ENCODE measurements around the gene SPATA13. TPM values are rescaled to one million over a fixed set of nuclear protein-coding genes. Genes with fewer than 3 reads are reported as not detected.

The SPATA13 gene
- total and polyA plus RNA-seq, 3 experiments from 2014 or later: 60.7 to 97.8 (median 65.1) TPM

DNA sequence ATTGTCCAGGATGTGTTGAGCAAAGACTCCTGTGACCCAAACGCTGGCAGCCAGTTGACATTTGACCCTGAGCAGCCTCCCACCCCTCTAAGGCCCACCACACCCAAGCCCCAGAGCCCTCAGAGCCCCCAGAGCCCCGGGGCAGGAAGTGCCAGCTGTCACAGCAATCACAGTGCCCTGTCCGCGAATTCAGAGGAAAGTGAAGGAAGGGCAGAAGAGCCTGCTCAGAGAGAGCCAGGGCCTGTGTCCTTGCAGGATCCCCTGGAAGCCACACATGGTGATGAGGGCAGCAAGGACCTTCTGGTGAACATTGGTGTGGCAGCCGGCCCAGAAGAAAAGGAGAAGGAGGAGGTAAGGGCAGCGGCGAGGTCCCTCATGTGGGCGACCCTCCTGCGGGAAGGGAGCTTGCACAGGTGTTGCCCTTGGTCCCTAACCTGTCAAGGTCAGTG lies 63.7 kb downstream of the SPATA13 start:
- Histone ChIP-seq H3K36me3 (ENCODE audit: insufficient read depth, low read length) (no peaks in the 10 kb centered on the region), H3K9me3 (ENCODE audit: low read length) (no peaks in the 10 kb centered on the region), H3K27ac (ENCODE audit: low read depth, low read length) (peak overlapping the region; percentile 4), H3K27me3 (ENCODE audit: insufficient read depth, low read length, poor library complexity, severe bottlenecking) (no peaks in the 10 kb centered on the region), H3K4me3 (ENCODE audit: low read length) (peak overlapping the region; percentile 39), H3K4me1 (ENCODE audit: insufficient read depth, low read length) (peaks cover 18% of the 10 kb centered on the region)
- peak overlapping the region; percentile 82 to 97 (median 93) for H3K4me3 Mint-ChIP-seq
- H3K9me3 Mint-ChIP-seq: no peaks in the 10 kb centered on the region
- ChIA-PET POLR2A (interaction anchor here (0.8 to 1.1 kb wide), 2 partner anchors 30 to 46 kb away, joined by 4 read pairs; no protein-coding TSS in a partner anchor), CTCF (interaction anchor here (1.0 to 1.7 kb wide), 7 partner anchors 9 to 302 kb away, joined by 3 to 4 read pairs (median 3); no protein-coding TSS in a partner anchor)
- peak overlapping the region; percentile 72 to 98 (median 91) for H3K27ac Mint-ChIP-seq
- peaks cover 31 to 54% (median 38%) of the 10 kb centered on the region in 3 donors for H3K4me1 Mint-ChIP-seq
- no peaks in the 10 kb centered on the region for H3K27me3 Mint-ChIP-seq
- peaks cover 0 to 2% (median 0%) of the 10 kb centered on the region in 3 donors for H3K36me3 Mint-ChIP-seq
- peak in 1 of 5 donors; percentile 28 for DNase-seq

- peak overlapping the region in 7 of 8 donors; percentile 15 to 98 (median 90) for H3K27ac Mint-ChIP-seq
- Histone ChIP-seq H3K36me3 (ENCODE audit: insufficient read depth, low read length) (no peaks in the 10 kb centered on the region), H3K4me1 (ENCODE audit: insufficient read depth, low read length) (peaks cover 25% of the 10 kb centered on the region), H3K27ac (ENCODE audit: low read depth, low read length) (no peak overlapping the region), H3K9me3 (ENCODE audit: low read length) (no peaks in the 10 kb centered on the region), H3K27me3 (ENCODE audit: insufficient read depth, low read length, poor library complexity, severe bottlenecking) (no peaks in the 10 kb centered on the region), H3K4me3 (ENCODE audit: low read length) (peak overlapping the region; percentile 12)
- H3K27me3 Mint-ChIP-seq: no peaks in the 10 kb centered on the region
- H3K36me3 Mint-ChIP-seq: peaks cover 0 to 2% (median 0%) of the 10 kb centered on the region in 3 donors
- ChIA-PET POLR2A (interaction anchor here (0.5 to 1.3 kb wide), 3 partner anchors 26 to 61 kb away, joined by 3 to 4 read pairs (median 4); no protein-coding TSS in a partner anchor), CTCF (interaction anchor here (0.9 to 1.9 kb wide), 7 partner anchors 24 to 204 kb away, joined by 3 to 6 read pairs (median 3); no protein-coding TSS in a partner anchor)
- peak overlapping the region; percentile 82 to 97 (median 93) for H3K4me3 Mint-ChIP-seq
- no peaks in the 10 kb centered on the region for H3K9me3 Mint-ChIP-seq
- peaks cover 37 to 60% (median 43%) of the 10 kb centered on the region in 3 donors for H3K4me1 Mint-ChIP-seq
- DNase-seq: no peak
These were observed 64.5 kb downstream of the SPATA13 start for GRCh38 chr13:24225062-24225461.

DNA sequence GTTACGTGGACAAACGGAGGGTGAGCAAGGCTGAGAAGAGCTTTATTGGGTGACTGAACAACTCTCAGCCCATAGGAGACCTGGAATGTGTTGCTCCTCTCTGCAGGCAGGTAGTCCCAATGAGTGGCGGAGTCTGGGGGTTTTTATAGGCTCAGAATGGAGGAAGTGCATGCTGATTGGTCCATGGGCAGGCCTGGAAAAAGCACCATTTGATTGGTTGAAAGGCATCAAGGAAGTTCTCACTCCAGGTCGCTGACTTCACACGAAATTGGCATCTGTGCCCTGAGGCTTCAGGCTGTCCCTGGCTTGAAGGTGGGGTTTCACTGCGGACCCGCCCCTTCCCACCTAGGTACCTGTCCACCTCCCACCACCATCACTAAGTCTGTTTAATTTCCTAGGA lies 65.4 kb downstream of the SPATA13 start:
- Histone ChIP-seq H3K36me3 (ENCODE audit: insufficient read depth, low read length) (no peaks in the 10 kb centered on the region), H3K4me3 (ENCODE audit: low read length) (no peak overlapping the region), H3K27me3 (ENCODE audit: insufficient read depth, low read length, poor library complexity, severe bottlenecking) (no peaks in the 10 kb centered on the region), H3K27ac (ENCODE audit: low read depth, low read length) (no peak overlapping the region), H3K9me3 (ENCODE audit: low read length) (no peaks in the 10 kb centered on the region), H3K4me1 (ENCODE audit: insufficient read depth, low read length) (peaks cover 28% of the 10 kb centered on the region)
- ChIA-PET CTCF (interaction anchor here (1.3 to 1.9 kb wide), 4 partner anchors 39 to 304 kb away, joined by 3 to 6 read pairs (median 4); no protein-coding TSS in a partner anchor), POLR2A (interaction anchor here (1.3 kb wide), 1 partner anchor 26 kb away, joined by 4 read pairs; no protein-coding TSS in a partner anchor)
- Mint-ChIP-seq H3K36me3 (peaks cover 0 to 2% (median 0%) of the 10 kb centered on the region in 3 donors), H3K4me3 (peak overlapping the region in 4 of 7 donors; percentile 8 to 94 (median 45)), H3K27ac (peak overlapping the region in 2 of 8 donors; percentile 86 to 89), H3K9me3 (no peaks in the 10 kb centered on the region), H3K4me1 (peaks cover 44 to 67% (median 50%) of the 10 kb centered on the region in 3 donors), H3K27me3 (no peaks in the 10 kb centered on the region)
- DNase-seq: no peak

GRCh38 chr13:24226762-24227161 lies 66.2 kb downstream of the SPATA13 start:
- Histone ChIP-seq H3K27ac (ENCODE audit: low read depth, low read length) (no peak overlapping the region), H3K4me1 (ENCODE audit: insufficient read depth, low read length) (peaks cover 28% of the 10 kb centered on the region), H3K27me3 (ENCODE audit: insufficient read depth, low read length, poor library complexity, severe bottlenecking) (no peaks in the 10 kb centered on the region), H3K4me3 (ENCODE audit: low read length) (no peak overlapping the region), H3K36me3 (ENCODE audit: insufficient read depth, low read length) (no peaks in the 10 kb centered on the region), H3K9me3 (ENCODE audit: low read length) (no peaks in the 10 kb centered on the region)
- H3K4me3 Mint-ChIP-seq: peak overlapping the region in 2 of 7 donors; percentile 5 to 71
- no peak for DNase-seq
- H3K36me3 Mint-ChIP-seq: peaks cover 0 to 2% (median 0%) of the 10 kb centered on the region in 3 donors
- peak overlapping the region in 2 of 8 donors; percentile 29 to 35 for H3K27ac Mint-ChIP-seq
- POLR2A ChIA-PET: no interaction called here
- no peaks in the 10 kb centered on the region for H3K9me3 Mint-ChIP-seq
- H3K27me3 Mint-ChIP-seq: no peaks in the 10 kb centered on the region
- peaks cover 52 to 76% (median 59%) of the 10 kb centered on the region in 3 donors for H3K4me1 Mint-ChIP-seq
- CTCF ChIA-PET: interaction anchor here (1.3 to 1.9 kb wide), 3 partner anchors 37 to 305 kb away, joined by 3 to 5 read pairs (median 3); no protein-coding TSS in a partner anchor

DNA sequence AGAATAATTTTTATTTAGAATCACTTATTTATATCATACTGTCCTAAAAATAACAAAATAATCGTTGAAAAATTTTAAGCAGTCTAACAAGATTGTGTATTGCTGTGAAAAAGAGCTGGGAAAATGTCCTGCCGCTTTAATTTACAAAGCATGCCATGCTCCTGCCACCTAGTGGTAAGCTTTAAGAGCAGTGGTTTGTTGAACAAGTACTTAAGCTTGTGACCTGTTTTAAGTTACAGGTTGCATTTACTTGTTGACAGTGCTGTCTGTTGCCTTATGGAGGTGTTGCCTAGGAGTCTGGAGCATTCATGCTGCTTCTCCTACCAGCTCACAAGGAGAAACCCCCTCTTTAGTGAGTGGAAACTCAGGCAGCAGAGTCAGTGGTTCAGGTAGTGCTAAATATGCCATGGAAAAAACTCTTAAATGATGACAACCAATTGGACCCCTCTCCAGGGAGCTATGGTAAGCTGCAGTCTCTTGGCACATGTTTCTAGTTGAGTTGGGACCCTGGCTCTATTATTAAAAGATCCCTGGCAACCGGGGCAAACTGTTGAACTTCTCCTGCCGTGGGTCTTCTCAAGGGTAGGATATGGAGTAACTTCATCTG lies 68.4 kb downstream of the SPATA13 start:
- peak in 3 of 5 donors; percentile 36 to 71 (median 47) for DNase-seq
- peaks cover 0 to 2% (median 0%) of the 10 kb centered on the region in 3 donors for H3K36me3 Mint-ChIP-seq
- ChIA-PET CTCF (interaction anchor here (0.8 to 5.5 kb wide), 22 partner anchors 10 to 339 kb away, joined by 3 to 34 read pairs (median 6); partner anchors contain the start of genes MIPEP and SPATA13), POLR2A (interaction anchor here (0.8 to 1.8 kb wide), 2 partner anchors 41 to 43 kb away, joined by 3 to 6 read pairs; no protein-coding TSS in a partner anchor)
- H3K27me3 ChIP-seq (ENCODE audit: insufficient read depth, low read length, poor library complexity, severe bottlenecking): no peaks in the 10 kb centered on the region
- no peak overlapping the region for H3K4me3 ChIP-seq (ENCODE audit: low read length)
- peaks cover 28% of the 10 kb centered on the region for H3K4me1 ChIP-seq (ENCODE audit: insufficient read depth, low read length)
- H3K36me3 ChIP-seq (ENCODE audit: insufficient read depth, low read length): no peaks in the 10 kb centered on the region
- peaks cover 62 to 88% (median 76%) of the 10 kb centered on the region in 3 donors for H3K4me1 Mint-ChIP-seq
- H3K27me3 Mint-ChIP-seq: no peaks in the 10 kb centered on the region
- no peak overlapping the region for H3K27ac ChIP-seq (ENCODE audit: low read depth, low read length)
- H3K27ac Mint-ChIP-seq: peak overlapping the region in 3 of 8 donors; percentile 53 to 72 (median 57)
- peak overlapping the region in 1 of 7 donors; percentile 19 for H3K4me3 Mint-ChIP-seq
- H3K9me3 Mint-ChIP-seq: no peaks in the 10 kb centered on the region
- H3K9me3 ChIP-seq (ENCODE audit: low read length): no peaks in the 10 kb centered on the region

- no peaks in the 10 kb centered on the region for H3K36me3 ChIP-seq (ENCODE audit: insufficient read depth, low read length)
- peak overlapping the region; percentile 57 to 95 (median 90) for H3K27ac Mint-ChIP-seq
- H3K4me3 Mint-ChIP-seq: peak overlapping the region; percentile 28 to 90 (median 73)
- H3K9me3 ChIP-seq (ENCODE audit: low read length): no peaks in the 10 kb centered on the region
- no peaks in the 10 kb centered on the region for H3K27me3 Mint-ChIP-seq
- peak overlapping the region; percentile 4 for H3K27ac ChIP-seq (ENCODE audit: low read depth, low read length)
- no peaks in the 10 kb centered on the region for H3K27me3 ChIP-seq (ENCODE audit: insufficient read depth, low read length, poor library complexity, severe bottlenecking)
- H3K9me3 Mint-ChIP-seq: no peaks in the 10 kb centered on the region
- no peak overlapping the region for H3K4me3 ChIP-seq (ENCODE audit: low read length)
- POLR2A ChIA-PET: interaction anchor here (0.7 to 1.8 kb wide), 4 partner anchors 21 to 42 kb away, joined by 3 to 6 read pairs (median 5); no protein-coding TSS in a partner anchor
- peaks cover 15% of the 10 kb centered on the region for H3K4me1 ChIP-seq (ENCODE audit: insufficient read depth, low read length)
- CTCF ChIA-PET: interaction anchor here (0.9 to 5.5 kb wide), 8 partner anchors 10 to 397 kb away, joined by 3 to 34 read pairs (median 7); no protein-coding TSS in a partner anchor
- peaks cover 48 to 84% (median 60%) of the 10 kb centered on the region in 3 donors for H3K4me1 Mint-ChIP-seq
- no peaks in the 10 kb centered on the region for H3K36me3 Mint-ChIP-seq
- peak in 1 of 5 donors; percentile 70 for DNase-seq
These were observed 70.0 kb downstream of the SPATA13 start for GRCh38 chr13:24230428-24231072.

DNA sequence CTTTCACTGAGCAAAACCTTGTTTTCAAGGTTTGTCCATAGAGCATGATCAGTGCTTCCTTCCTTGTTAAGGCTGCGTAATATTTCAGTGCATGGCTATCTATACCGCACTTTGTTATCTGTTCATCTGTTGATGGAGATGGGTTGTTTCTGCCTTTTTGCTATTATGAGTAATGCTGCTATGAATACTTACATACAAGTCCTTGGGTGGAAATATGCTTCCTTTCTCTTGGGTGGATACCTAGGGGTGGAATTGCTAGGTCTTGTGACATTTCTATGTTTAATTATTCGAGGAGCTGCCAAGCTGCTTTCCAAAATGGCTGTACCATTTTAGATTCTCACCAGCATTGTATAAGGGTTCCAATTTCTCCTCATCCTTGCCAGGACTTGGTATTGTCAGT lies 70.9 kb downstream of the SPATA13 start:
- H3K36me3 Mint-ChIP-seq: no peaks in the 10 kb centered on the region
- H3K27me3 ChIP-seq (ENCODE audit: insufficient read depth, low read length, poor library complexity, severe bottlenecking): no peaks in the 10 kb centered on the region
- H3K27ac ChIP-seq (ENCODE audit: low read depth, low read length): no peak overlapping the region
- H3K4me3 ChIP-seq (ENCODE audit: low read length): peak overlapping the region; percentile 13
- no peaks in the 10 kb centered on the region for H3K9me3 ChIP-seq (ENCODE audit: low read length)
- no peaks in the 10 kb centered on the region for H3K36me3 ChIP-seq (ENCODE audit: insufficient read depth, low read length)
- peaks cover 42 to 76% (median 52%) of the 10 kb centered on the region in 3 donors for H3K4me1 Mint-ChIP-seq
- H3K4me3 Mint-ChIP-seq: peak overlapping the region in 3 of 7 donors; percentile 73 to 90 (median 76)
- no peaks in the 10 kb centered on the region for H3K27me3 Mint-ChIP-seq
- peak overlapping the region in 7 of 8 donors; percentile 57 to 95 (median 89) for H3K27ac Mint-ChIP-seq
- peaks cover 15% of the 10 kb centered on the region for H3K4me1 ChIP-seq (ENCODE audit: insufficient read depth, low read length)
- CTCF ChIA-PET: interaction anchor here (1.0 to 5.5 kb wide), 7 partner anchors 9 to 178 kb away, joined by 3 to 34 read pairs (median 9); no protein-coding TSS in a partner anchor
- H3K9me3 Mint-ChIP-seq: no peaks in the 10 kb centered on the region
- POLR2A ChIA-PET: interaction anchor here (0.7 to 1.0 kb wide), 2 partner anchors 23 to 39 kb away, joined by 3 to 4 read pairs; no protein-coding TSS in a partner anchor
- no peak for DNase-seq
